Measurements from ENCODE around the gene KNSTRN.

KNSTRN gene

GRCh38 chr15:40345867-40346578 is 36.5 kb upstream of the KNSTRN start:
- no peak for DNase-seq

GRCh38 chr15:40346579-40347558 is 35.7 kb upstream of the KNSTRN start:
- no peak for DNase-seq

- DNase-seq = no peak
These were observed 34.7 kb upstream of the KNSTRN start for GRCh38 chr15:40347559-40348473.

GRCh38 chr15:40348474-40348870 is 34.0 kb upstream of the KNSTRN start:
- DNase-seq = no peak

GRCh38 chr15:40349163-40349562 is 33.4 kb upstream of the KNSTRN start:
- DNase-seq = no peak

GRCh38 chr15:40352281-40352901 is 30.1 kb upstream of the KNSTRN start:
- no peak for DNase-seq

- no peak for DNase-seq
These were observed 28.8 kb upstream of the KNSTRN start for GRCh38 chr15:40353697-40354096.

GRCh38 chr15:40354408-40355171 is 27.9 kb upstream of the KNSTRN start:
- no peak for DNase-seq

GRCh38 chr15:40355976-40356585 is 26.4 kb upstream of the KNSTRN start:
- DNase-seq = no peak

- no peak for DNase-seq
These were observed 25.3 kb upstream of the KNSTRN start for GRCh38 chr15:40357246-40357645.

- peak; percentile 78 to 91 for DNase-seq
These were observed 24.6 kb upstream of the KNSTRN start, which contains the start of gene DISP2 for GRCh38 chr15:40357723-40358470. Gene DISP2, plus strand, starts transcription at chr15:40358219. Its CDS starts 103 bp downstream, at chr15:40358322.

- no peak for DNase-seq
These were observed 23.8 kb upstream of the KNSTRN start for GRCh38 chr15:40358471-40359353.

- no peak for DNase-seq
These were observed 22.5 kb upstream of the KNSTRN start for GRCh38 chr15:40360015-40360414.

GRCh38 chr15:40361640-40362039 is 20.9 kb upstream of the KNSTRN start:
- no peak for DNase-seq

GRCh38 chr15:40363611-40364010 is 18.9 kb upstream of the KNSTRN start:
- DNase-seq = no peak

- DNase-seq = no peak
These were observed 18.3 kb upstream of the KNSTRN start for GRCh38 chr15:40364251-40364650.

- no peak for DNase-seq
These were observed 17.5 kb upstream of the KNSTRN start for GRCh38 chr15:40365016-40365415.

- DNase-seq = no peak
These were observed 16.7 kb upstream of the KNSTRN start for GRCh38 chr15:40365624-40366456.
